ENCODE measurements around the gene ARSG.
"Not testable (repeated sequence)": the region's sequence is repeated elsewhere in the genome, so short reads cannot be mapped to it uniquely, and the experiment has no call there.

The ARSG gene

GRCh38 chr17:68353111-68353521, 61.8 kb downstream of the ARSG start:
- peak overlapping the region; percentile 57 for H3K4me3 Mint-ChIP-seq
- no peak for DNase-seq (ENCODE audit: low spot score in 2 of 2)
- H3K27me3 Mint-ChIP-seq, result no peaks in the 10 kb centered on the region
- H3K4me1 Mint-ChIP-seq, result peaks cover 78% of the 10 kb centered on the region
- peak overlapping the region; percentile 96 for H3K27ac Mint-ChIP-seq (ENCODE audit: low read depth)
- no peaks in the 10 kb centered on the region for H3K9me3 Mint-ChIP-seq
- H3K36me3 Mint-ChIP-seq (ENCODE audit: insufficient read depth), result peaks cover 13% of the 10 kb centered on the region
- ATAC-seq (replicated peaks; ENCODE audit: extremely low read depth, poor library complexity, severe bottlenecking), result peak; percentile 11

- H3K4me1 Mint-ChIP-seq, result peaks cover 72% of the 10 kb centered on the region
- ATAC-seq (replicated peaks; ENCODE audit: extremely low read depth, poor library complexity, severe bottlenecking); H3K9me3 Mint-ChIP-seq; H3K27me3 Mint-ChIP-seq; DNase-seq (ENCODE audit: low spot score in 2 of 2); H3K4me3 Mint-ChIP-seq: not testable (repeated sequence)
- peak overlapping the region; percentile 44 for H3K27ac Mint-ChIP-seq (ENCODE audit: low read depth)
- peaks cover 13% of the 10 kb centered on the region for H3K36me3 Mint-ChIP-seq (ENCODE audit: insufficient read depth)
These were observed 63.0 kb downstream of the ARSG start for GRCh38 chr17:68354311-68354710.

GRCh38 chr17:68355108-68355507, 63.8 kb downstream of the ARSG start:
- H3K27me3 Mint-ChIP-seq; DNase-seq (ENCODE audit: low spot score in 2 of 2); H3K9me3 Mint-ChIP-seq; ATAC-seq (replicated peaks; ENCODE audit: extremely low read depth, poor library complexity, severe bottlenecking); H3K4me3 Mint-ChIP-seq: not testable (repeated sequence)
- Mint-ChIP-seq H3K36me3 (ENCODE audit: insufficient read depth) (peaks cover 13% of the 10 kb centered on the region), H3K27ac (ENCODE audit: low read depth) (peak overlapping the region; percentile 44), H3K4me1 (peaks cover 67% of the 10 kb centered on the region)

DNA sequence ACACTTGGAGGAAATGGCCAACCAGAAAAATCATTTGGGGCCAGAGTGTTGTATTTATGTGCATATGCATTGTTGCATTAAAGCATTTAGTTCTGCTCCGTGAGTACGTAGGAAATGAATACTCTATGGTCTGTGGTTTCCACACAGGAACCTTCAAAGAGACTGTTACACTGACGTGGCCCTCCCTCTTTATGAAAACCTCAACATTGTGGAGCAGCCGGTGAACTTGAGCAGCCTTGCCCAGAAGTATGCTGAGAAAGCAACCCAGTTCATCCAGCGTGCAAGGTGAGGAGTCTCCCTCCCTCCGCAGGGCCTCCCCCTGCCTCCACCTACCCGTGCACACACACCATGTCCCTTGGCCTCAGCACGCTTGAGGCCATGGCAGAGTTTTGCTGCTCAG, 65.2 kb downstream of the ARSG start:
- H3K4me1 Mint-ChIP-seq, result peaks cover 61% of the 10 kb centered on the region
- no peaks in the 10 kb centered on the region for H3K27me3 Mint-ChIP-seq
- no peaks in the 10 kb centered on the region for H3K9me3 Mint-ChIP-seq
- peak; percentile 97 for ATAC-seq (replicated peaks; ENCODE audit: extremely low read depth, poor library complexity, severe bottlenecking)
- peak overlapping the region; percentile 64 for H3K4me3 Mint-ChIP-seq
- H3K27ac Mint-ChIP-seq (ENCODE audit: low read depth), result peak overlapping the region; percentile 30
- DNase-seq (ENCODE audit: low spot score in 2 of 2), result peak; percentile 33 to 78
- peaks cover 14% of the 10 kb centered on the region for H3K36me3 Mint-ChIP-seq (ENCODE audit: insufficient read depth)

GRCh38 chr17:68356949-68357455, 65.7 kb downstream of the ARSG start:
- H3K36me3 Mint-ChIP-seq (ENCODE audit: insufficient read depth), result peaks cover 10% of the 10 kb centered on the region
- peak overlapping the region; percentile 30 for H3K27ac Mint-ChIP-seq (ENCODE audit: low read depth)
- H3K4me3 Mint-ChIP-seq, result peak overlapping the region; percentile 64
- H3K9me3 Mint-ChIP-seq, result no peaks in the 10 kb centered on the region
- DNase-seq (ENCODE audit: low spot score in 2 of 2) (no peak), ATAC-seq (replicated peaks; ENCODE audit: extremely low read depth, poor library complexity, severe bottlenecking) (no peak)
- no peaks in the 10 kb centered on the region for H3K27me3 Mint-ChIP-seq
- peaks cover 56% of the 10 kb centered on the region for H3K4me1 Mint-ChIP-seq

DNA sequence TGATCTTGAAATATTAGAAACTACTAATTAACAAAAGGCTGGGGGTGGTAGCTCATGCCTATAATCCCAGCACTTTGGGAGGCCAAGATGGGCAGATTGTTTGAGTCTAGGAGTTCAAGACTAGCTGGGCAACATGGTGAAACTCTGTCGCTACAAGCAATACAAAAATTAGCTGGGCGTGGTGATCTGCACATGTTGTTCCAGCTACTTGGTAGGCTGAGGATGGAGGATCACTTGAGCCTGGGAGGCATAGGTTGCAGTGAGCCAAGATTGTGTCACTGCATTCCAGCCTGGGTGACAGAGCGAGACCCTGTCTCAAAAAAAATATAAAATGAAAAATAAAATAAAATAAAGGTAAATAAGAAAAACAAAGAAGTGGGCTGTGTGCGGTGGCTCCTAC, 66.6 kb downstream of the ARSG start:
- Mint-ChIP-seq H3K4me3 (no peak overlapping the region), H3K27me3 (no peaks in the 10 kb centered on the region), H3K36me3 (ENCODE audit: insufficient read depth) (peaks cover 7% of the 10 kb centered on the region), H3K4me1 (peaks cover 49% of the 10 kb centered on the region), H3K9me3 (no peaks in the 10 kb centered on the region), H3K27ac (ENCODE audit: low read depth) (no peak overlapping the region)
- no peak for ATAC-seq (replicated peaks; ENCODE audit: extremely low read depth, poor library complexity, severe bottlenecking)
- no peak for DNase-seq (ENCODE audit: low spot score in 2 of 2)

GRCh38 chr17:68359791-68360535, 68.7 kb downstream of the ARSG start:
- Mint-ChIP-seq H3K36me3 (ENCODE audit: insufficient read depth) (peaks cover 9% of the 10 kb centered on the region), H3K9me3 (no peaks in the 10 kb centered on the region), H3K4me3 (no peak overlapping the region), H3K4me1 (peaks cover 32% of the 10 kb centered on the region), H3K27me3 (no peaks in the 10 kb centered on the region), H3K27ac (ENCODE audit: low read depth) (no peak overlapping the region)
- ATAC-seq (replicated peaks; ENCODE audit: extremely low read depth, poor library complexity, severe bottlenecking), result no peak
- DNase-seq (ENCODE audit: low spot score in 2 of 2), result no peak

DNA sequence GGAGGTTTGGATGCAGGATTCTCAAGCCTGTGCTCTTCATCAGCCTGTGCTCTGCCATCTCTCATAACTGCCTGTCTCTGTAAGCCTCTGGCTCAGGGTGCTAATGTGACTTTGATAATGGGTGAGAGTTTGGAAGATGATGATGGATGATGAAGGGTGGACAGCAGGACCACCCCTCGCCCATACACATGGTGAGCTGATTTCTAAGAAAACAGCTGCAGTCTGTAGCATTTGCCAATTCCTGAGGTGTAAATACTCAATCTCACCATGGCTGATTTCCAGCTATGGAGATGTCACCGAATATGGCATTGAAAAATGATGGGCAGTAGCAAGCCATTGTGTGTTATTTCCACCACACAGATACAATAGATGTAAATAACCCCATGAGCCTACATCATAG, 74.2 kb downstream of the ARSG start:
- no peak overlapping the region for H3K27ac Mint-ChIP-seq (ENCODE audit: low read depth)
- H3K27me3 Mint-ChIP-seq, result no peaks in the 10 kb centered on the region
- no peaks in the 10 kb centered on the region for H3K9me3 Mint-ChIP-seq
- DNase-seq (ENCODE audit: low spot score in 2 of 2) (no peak), ATAC-seq (replicated peaks; ENCODE audit: extremely low read depth, poor library complexity, severe bottlenecking) (no peak)
- H3K36me3 Mint-ChIP-seq (ENCODE audit: insufficient read depth), result peaks cover 4% of the 10 kb centered on the region
- no peak overlapping the region for H3K4me3 Mint-ChIP-seq
- peaks cover 6% of the 10 kb centered on the region for H3K4me1 Mint-ChIP-seq

GRCh38 chr17:68368387-68368786, 77.1 kb downstream of the ARSG start:
- Mint-ChIP-seq H3K36me3 (ENCODE audit: insufficient read depth) (peaks cover 5% of the 10 kb centered on the region), H3K27me3 (no peaks in the 10 kb centered on the region), H3K4me3 (no peak overlapping the region), H3K4me1 (peaks cover 6% of the 10 kb centered on the region), H3K9me3 (no peaks in the 10 kb centered on the region), H3K27ac (ENCODE audit: low read depth) (no peak overlapping the region)
- ATAC-seq (replicated peaks; ENCODE audit: extremely low read depth, poor library complexity, severe bottlenecking) (no peak), DNase-seq (ENCODE audit: low spot score in 2 of 2) (no peak)

DNA sequence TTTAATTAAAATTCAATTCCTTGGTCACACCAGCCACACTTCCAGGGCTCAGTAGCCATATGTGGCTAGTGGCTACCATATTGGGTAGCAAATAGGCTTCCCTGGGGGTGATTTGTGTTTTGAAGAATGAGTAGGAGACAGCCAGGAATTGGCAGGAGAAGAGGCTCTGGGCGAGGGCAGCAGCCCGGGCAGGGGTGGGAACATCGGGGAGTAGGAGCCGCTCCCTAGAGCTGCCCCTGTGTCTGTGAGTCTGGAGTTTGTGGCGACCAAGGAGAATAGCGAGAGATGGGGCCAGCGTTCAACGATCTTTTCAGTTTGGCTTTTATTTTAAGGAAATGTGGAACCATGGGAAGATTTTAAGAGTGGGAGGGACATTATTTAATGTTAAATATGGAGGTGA, 84.3 kb downstream of the ARSG start:
- Mint-ChIP-seq H3K9me3 (no peaks in the 10 kb centered on the region), H3K4me1 (no peaks in the 10 kb centered on the region), H3K4me3 (no peak overlapping the region), H3K36me3 (ENCODE audit: insufficient read depth) (peaks cover 4% of the 10 kb centered on the region), H3K27ac (ENCODE audit: low read depth) (no peak overlapping the region), H3K27me3 (no peaks in the 10 kb centered on the region)
- DNase-seq (ENCODE audit: low spot score in 2 of 2) (no peak), ATAC-seq (replicated peaks; ENCODE audit: extremely low read depth, poor library complexity, severe bottlenecking) (no peak)

- not testable (repeated sequence) for H3K4me3 Mint-ChIP-seq; H3K9me3 Mint-ChIP-seq; H3K27ac Mint-ChIP-seq (ENCODE audit: low read depth); ATAC-seq (replicated peaks; ENCODE audit: extremely low read depth, poor library complexity, severe bottlenecking); H3K4me1 Mint-ChIP-seq; H3K36me3 Mint-ChIP-seq (ENCODE audit: insufficient read depth); H3K27me3 Mint-ChIP-seq; DNase-seq (ENCODE audit: low spot score in 2 of 2)
These were observed 84.9 kb downstream of the ARSG start for GRCh38 chr17:68376178-68376577.

GRCh38 chr17:68377771-68378267, 86.5 kb downstream of the ARSG start:
- Mint-ChIP-seq H3K27me3 (no peaks in the 10 kb centered on the region), H3K36me3 (ENCODE audit: insufficient read depth) (peaks cover 5% of the 10 kb centered on the region), H3K27ac (ENCODE audit: low read depth) (no peak overlapping the region), H3K4me1 (no peaks in the 10 kb centered on the region), H3K4me3 (no peak overlapping the region), H3K9me3 (no peaks in the 10 kb centered on the region)
- no peak for DNase-seq (ENCODE audit: low spot score in 2 of 2)
- no peak for ATAC-seq (replicated peaks; ENCODE audit: extremely low read depth, poor library complexity, severe bottlenecking)
